Measurements from ENCODE around the gene CEACAM5.

CEACAM5 gene

DNA sequence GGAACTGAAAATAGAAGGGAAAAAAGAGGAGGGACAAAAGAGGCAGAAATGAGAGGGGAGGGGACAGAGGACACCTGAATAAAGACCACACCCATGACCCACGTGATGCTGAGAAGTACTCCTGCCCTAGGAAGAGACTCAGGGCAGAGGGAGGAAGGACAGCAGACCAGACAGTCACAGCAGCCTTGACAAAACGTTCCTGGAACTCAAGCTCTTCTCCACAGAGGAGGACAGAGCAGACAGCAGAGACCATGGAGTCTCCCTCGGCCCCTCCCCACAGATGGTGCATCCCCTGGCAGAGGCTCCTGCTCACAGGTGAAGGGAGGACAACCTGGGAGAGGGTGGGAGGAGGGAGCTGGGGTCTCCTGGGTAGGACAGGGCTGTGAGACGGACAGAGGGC lies at the start of gene CEACAM5:
Gene CEACAM5, plus strand, starts transcription at position 146 of the 400 bp plus-strand sequence. Its CDS starts 106 bp downstream, at position 252.
- no peak for DNase-seq (ENCODE audit: low read depth in 2 of 2)

DNA sequence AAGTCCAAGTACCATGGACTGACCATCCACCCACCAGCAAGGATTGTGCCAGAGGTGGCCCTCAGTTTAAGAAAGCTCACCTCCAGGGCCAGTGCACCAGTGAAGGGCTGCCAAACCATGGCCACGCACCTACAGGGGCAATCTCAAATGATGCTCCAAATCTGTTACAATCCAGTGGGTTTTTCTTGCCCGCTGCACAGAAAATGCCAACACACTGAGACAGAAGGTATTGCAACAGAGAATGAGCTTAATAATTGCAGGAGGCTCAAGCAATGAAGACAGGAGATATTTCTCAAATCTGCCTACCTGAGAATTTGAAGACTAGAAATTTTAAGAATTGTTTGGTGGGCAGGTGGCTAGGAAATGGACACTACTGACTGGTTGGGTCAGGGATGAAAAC lies 42.4 kb upstream of the CEACAM5 start:
- no peak for DNase-seq (ENCODE audit: low read depth in 2 of 2)

DNA sequence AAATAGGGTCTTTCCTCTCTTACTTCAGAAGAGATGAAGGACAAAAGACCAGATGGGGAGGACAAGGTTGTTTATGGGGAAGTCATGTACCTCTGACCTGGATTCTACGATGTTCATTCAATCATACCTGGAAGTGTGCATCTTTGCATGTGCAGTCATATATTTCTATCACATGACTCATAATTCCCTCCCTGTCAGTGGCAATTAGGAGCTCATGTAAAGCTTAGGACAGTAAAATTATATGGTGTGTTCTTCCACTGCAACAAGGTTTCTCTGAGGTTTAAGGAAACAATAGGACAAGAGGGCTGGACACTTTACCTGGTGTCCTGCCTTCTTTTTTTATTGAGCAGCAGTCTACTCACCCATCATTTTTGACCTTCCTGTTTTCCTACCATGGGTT lies 40.1 kb upstream of the CEACAM5 start:
- DNase-seq (ENCODE audit: low read depth in 2 of 2) = no peak

DNA sequence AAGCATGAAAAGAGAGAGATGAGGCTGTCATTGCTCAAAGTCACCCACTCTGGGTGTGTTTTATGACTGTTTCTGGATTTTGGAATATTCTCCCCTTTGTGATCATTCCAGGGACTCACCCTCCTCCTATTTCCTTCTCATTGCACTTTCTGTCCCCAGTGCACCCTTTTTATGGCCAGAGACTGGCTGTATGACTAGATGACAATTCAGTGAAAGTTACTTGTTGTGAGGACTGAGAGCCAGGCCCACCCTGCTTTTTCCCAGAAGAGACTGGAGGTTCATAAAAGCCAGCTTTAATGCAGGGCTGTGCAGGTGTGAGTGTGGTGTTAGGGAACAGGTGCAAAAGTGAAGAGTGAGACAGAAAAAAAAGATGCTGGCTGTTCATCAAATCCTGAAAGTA lies 37.7 kb upstream of the CEACAM5 start:
- DNase-seq (ENCODE audit: low read depth in 2 of 2) = no peak

DNA sequence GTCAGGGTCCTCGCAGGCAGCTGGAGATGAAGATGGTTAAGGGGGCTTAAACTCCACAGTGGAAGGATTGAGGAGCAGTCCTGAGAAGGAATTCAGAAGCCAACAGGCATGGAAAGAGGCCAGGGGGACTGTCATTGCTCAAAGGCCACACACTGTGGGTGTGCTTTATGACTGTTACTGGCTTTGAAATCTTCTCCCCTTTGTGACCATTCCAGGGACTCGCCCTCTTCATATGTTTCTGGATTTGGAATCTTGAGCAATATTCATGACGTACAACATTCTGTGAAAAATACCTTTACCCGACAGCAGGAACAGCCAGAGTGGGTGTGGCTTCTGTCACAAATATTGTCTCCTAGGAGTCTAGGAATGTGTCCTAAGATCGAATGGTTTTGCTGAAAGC lies 36.9 kb upstream of the CEACAM5 start:
- no peak for DNase-seq (ENCODE audit: low read depth in 2 of 2)

DNA sequence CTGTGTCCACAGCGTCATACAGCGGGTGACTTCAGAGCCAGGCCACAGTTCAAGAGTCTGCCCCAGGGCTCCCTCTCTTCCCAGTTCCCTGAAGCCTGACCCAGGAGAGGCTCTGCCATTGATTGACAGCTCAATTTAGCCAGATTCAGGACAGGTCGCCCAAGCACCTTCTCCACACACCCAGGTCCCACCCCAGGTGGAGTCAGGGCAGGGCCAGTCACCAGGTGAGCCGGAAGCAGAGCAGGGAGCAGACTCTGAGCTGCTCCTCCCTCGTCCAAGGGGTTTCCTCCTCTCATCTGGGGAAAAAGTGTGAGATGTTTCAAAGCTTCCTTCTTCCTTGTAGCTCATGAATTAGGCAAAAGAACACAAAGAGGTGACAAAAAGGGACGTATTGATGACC lies 26.0 kb upstream of the CEACAM5 start:
- no peak for DNase-seq (ENCODE audit: low read depth in 2 of 2)

DNA sequence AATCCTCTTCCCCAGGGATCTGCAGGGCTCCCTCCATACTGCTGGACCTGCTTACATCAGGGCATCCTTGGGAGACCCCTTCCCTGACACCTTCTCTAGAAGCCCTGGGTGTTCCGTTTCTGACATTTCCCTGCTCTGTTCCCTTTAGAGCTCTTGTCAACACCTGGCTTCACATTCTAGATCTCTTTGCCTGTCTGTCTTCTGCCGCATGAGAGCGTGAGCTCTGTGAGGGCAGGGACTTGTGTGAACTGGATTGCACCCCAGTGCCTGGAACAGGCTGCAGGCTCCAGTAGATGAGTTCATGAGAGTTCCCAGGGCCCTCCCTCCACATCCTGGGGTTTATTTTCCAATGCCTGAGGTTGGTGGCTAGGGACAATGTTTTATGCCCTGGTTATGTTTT lies 21.0 kb upstream of the CEACAM5 start:
- no peak for DNase-seq (ENCODE audit: low read depth in 2 of 2)

DNA sequence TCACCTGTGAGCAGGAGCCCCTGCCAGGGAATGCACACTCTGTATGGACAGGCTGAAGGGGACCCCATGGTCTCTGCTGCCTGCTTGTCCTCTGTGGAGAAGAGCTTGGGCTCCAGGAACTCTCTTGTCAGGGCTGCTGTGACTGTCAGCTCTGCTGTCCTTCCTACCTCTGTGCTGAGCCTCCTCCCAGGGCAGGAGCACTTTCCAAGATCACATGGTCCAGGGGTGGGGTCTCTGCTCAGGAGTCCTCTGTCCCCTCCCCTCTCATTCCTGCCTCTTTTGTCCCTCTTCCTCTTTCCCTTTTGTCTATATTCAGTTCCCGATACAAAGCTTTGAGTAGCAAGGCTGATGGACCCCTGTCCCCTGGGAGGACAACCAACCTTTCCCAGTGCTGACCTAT lies 20.3 kb upstream of the CEACAM5 start, which contains the start of gene CEACAM7:
Gene CEACAM7, minus strand, starts transcription at position 173 of the 400 bp plus-strand sequence. Its CDS starts 105 bp downstream, at position 68.
- DNase-seq (ENCODE audit: low read depth in 2 of 2) = no peak

DNA sequence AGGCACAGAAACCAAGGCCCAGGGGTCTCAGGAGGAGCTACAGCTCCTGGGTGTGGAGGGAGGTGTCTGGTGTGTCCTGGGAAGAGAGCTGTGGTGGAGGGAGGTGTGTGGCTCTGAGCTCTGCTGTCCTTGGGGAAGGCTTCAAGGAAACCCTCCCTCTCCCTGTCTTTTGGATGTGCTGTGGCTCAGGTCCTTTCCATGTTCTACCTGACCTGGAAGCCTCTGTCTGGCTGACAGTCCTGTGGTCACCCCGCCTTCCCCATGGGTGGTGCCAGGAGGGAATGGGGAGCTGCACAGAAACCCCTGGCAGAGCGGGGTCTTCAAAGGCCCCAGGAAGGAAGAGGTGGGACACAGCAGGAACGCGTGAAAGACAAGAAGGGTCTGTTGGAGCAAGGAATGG lies 19.7 kb upstream of the CEACAM5 start:
- DNase-seq (ENCODE audit: low read depth in 2 of 2) = no peak

DNA sequence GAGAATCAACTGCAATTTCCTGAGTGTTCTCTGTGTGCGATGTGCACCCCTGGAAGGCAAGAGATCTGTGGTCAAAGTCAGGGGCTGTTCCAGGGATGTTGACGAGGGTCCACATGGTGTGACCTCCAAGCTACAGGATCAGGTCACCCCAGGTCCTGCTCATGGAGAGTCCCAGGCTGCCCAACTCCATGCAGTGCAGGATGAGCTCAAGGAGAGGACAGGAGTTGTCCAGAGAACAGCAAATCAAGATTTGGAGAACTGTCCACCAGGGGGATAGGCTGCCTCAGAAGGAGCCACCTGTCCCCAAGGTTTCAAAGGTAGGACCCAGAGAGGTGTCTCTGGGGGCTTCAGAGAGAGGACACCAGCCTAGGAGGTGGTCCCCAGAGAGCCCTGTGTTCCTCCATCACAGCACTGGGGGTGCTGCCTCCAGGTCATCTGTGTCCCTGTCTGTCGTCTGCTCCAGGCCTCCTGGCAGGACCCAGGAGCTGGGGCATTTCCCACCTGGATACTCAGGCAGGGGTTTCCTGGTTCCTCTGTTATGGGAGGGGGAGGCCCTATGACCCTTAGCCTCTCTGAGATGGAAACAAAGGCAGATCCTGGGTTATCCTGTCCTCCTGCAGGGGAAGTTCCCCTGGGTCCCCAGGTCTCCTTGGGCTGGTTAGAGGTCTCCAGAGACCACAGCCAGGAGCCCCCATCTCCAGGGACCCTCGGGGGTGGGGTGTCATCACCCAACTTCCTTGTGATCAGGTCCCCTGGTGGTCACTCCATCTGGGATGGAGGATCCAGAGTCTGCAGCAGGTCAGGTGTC lies 18.2 kb upstream of the CEACAM5 start:
- no peak for DNase-seq (ENCODE audit: low read depth in 2 of 2)

DNA sequence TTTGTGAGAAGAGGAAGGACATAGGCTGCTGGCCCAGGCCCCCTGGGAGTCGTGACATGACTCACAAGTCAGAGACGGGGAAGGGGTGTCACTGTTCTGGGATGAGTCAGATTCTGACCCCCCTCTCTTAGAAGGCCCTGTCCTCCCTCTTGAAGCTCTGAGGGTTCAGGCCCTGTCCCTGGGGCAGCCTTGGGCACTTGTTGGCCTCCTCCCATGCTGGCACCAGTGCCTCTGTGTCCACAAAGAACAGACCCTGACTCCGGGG lies 17.7 kb upstream of the CEACAM5 start:
- no peak for DNase-seq (ENCODE audit: low read depth in 2 of 2)

DNA sequence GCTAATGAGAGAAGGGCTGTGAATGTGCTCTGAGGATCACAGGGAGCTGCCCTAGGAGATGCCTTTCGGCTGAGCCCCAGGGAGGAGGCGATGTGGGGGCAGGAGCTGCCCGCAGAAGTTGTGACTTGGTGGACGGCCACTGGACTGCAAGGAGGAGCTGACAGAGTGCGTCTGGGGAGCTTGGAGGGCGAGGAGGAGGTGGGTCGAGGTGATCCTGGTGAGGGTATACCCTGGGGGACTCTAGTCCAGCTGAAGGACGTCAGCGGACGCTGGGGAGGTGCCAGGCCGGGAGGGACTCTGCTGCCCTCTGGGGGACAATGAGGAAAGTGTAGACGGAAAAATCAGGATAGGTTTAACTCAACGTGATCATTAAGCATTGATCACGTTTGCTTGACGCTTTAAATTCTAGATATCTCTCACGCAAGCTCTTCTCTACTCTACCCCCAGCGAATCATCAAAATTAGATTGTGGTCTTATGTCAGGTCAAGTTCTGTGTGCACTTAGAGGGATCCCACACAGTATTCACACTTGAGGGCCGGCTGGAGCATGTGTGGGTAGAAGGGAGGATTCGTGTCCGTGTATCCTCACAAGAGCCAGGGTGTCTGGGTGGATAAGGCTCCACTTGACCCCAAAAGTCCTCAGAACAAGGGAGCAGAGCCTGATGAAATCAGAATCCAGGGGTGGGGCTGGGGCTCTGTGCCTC lies 17.0 kb upstream of the CEACAM5 start:
- no peak for DNase-seq (ENCODE audit: low read depth in 2 of 2)

DNA sequence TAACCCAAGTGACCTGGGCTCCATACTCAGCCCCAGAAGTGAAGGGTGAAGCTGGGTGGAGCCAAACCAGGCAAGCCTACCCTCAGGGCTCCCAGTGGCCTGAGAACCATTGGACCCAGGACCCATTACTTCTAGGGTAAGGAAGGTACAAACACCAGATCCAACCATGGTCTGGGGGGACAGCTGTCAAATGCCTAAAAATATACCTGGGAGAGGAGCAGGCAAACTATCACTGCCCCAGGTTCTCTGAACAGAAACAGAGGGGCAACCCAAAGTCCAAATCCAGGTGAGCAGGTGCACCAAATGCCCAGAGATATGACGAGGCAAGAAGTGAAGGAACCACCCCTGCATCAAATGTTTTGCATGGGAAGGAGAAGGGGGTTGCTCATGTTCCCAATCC lies 14.2 kb upstream of the CEACAM5 start:
- DNase-seq (ENCODE audit: low read depth in 2 of 2) = no peak

DNA sequence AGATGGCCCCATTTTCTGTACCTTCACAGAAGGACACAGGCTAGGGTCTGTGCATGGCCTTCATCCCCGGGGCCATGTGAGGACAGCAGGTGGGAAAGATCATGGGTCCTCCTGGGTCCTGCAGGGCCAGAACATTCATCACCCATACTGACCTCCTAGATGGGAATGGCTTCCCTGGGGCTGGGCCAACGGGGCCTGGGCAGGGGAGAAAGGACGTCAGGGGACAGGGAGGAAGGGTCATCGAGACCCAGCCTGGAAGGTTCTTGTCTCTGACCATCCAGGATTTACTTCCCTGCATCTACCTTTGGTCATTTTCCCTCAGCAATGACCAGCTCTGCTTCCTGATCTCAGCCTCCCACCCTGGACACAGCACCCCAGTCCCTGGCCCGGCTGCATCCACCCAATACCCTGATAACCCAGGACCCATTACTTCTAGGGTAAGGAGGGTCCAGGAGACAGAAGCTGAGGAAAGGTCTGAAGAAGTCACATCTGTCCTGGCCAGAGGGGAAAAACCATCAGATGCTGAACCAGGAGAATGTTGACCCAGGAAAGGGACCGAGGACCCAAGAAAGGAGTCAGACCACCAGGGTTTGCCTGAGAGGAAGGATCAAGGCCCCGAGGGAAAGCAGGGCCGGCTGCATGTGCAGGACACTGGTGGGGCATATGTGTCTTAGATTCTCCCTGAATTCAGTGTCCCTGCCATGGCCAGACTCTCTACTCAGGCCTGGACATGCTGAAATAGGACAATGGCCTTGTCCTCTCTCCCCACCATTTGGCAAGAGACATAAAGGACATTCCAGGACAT lies 13.4 kb upstream of the CEACAM5 start:
- no peak for DNase-seq (ENCODE audit: low read depth in 2 of 2)

DNA sequence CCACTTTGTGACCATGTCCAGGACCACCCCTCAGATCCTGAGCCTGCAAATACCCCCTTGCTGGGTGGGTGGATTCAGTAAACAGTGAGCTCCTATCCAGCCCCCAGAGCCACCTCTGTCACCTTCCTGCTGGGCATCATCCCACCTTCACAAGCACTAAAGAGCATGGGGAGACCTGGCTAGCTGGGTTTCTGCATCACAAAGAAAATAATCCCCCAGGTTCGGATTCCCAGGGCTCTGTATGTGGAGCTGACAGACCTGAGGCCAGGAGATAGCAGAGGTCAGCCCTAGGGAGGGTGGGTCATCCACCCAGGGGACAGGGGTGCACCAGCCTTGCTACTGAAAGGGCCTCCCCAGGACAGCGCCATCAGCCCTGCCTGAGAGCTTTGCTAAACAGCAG lies 12.7 kb upstream of the CEACAM5 start:
- no peak for DNase-seq (ENCODE audit: low read depth in 2 of 2)

DNA sequence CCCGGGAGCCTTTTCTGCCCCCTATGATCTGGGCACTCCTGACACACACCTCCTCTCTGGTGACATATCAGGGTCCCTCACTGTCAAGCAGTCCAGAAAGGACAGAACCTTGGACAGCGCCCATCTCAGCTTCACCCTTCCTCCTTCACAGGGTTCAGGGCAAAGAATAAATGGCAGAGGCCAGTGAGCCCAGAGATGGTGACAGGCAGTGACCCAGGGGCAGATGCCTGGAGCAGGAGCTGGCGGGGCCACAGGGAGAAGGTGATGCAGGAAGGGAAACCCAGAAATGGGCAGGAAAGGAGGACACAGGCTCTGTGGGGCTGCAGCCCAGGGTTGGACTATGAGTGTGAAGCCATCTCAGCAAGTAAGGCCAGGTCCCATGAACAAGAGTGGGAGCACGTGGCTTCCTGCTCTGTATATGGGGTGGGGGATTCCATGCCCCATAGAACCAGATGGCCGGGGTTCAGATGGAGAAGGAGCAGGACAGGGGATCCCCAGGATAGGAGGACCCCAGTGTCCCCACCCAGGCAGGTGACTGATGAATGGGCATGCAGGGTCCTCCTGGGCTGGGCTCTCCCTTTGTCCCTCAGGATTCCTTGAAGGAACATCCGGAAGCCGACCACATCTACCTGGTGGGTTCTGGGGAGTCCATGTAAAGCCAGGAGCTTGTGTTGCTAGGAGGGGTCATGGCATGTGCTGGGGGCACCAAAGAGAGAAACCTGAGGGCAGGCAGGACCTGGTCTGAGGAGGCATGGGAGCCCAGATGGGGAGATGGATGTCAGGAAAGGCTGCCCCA lies 11.8 kb upstream of the CEACAM5 start:
- no peak for DNase-seq (ENCODE audit: low read depth in 2 of 2)

DNA sequence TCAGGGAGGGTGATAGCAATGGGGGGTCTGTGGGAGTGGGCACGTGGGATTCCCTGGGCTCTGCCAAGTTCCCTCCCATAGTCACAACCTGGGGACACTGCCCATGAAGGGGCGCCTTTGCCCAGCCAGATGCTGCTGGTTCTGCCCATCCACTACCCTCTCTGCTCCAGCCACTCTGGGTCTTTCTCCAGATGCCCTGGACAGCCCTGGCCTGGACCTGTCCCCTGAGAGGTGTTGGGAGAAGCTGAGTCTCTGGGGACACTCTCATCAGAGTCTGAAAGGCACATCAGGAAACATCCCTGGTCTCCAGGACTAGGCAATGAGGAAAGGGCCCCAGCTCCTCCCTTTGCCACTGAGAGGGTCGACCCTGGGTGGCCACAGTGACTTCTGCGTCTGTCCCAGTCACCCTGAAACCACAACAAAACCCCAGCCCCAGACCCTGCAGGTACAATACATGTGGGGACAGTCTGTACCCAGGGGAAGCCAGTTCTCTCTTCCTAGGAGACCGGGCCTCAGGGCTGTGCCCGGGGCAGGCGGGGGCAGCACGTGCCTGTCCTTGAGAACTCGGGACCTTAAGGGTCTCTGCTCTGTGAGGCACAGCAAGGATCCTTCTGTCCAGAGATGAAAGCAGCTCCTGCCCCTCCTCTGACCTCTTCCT lies 11.1 kb upstream of the CEACAM5 start:
- no peak for DNase-seq (ENCODE audit: low read depth in 2 of 2)

DNA sequence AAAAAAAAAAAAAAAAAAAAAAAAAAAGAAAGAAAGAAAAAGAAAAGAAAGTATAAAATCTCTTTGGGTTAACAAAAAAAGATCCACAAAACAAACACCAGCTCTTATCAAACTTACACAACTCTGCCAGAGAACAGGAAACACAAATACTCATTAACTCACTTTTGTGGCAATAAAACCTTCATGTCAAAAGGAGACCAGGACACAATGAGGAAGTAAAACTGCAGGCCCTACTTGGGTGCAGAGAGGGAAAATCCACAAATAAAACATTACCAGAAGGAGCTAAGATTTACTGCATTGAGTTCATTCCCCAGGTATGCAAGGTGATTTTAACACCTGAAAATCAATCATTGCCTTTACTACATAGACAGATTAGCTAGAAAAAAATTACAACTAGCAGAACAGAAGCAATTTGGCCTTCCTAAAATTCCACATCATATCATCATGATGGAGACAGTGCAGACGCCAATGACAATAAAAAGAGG lies 9.6 kb upstream of the CEACAM5 start:
- no peak for DNase-seq (ENCODE audit: low read depth in 2 of 2)

DNA sequence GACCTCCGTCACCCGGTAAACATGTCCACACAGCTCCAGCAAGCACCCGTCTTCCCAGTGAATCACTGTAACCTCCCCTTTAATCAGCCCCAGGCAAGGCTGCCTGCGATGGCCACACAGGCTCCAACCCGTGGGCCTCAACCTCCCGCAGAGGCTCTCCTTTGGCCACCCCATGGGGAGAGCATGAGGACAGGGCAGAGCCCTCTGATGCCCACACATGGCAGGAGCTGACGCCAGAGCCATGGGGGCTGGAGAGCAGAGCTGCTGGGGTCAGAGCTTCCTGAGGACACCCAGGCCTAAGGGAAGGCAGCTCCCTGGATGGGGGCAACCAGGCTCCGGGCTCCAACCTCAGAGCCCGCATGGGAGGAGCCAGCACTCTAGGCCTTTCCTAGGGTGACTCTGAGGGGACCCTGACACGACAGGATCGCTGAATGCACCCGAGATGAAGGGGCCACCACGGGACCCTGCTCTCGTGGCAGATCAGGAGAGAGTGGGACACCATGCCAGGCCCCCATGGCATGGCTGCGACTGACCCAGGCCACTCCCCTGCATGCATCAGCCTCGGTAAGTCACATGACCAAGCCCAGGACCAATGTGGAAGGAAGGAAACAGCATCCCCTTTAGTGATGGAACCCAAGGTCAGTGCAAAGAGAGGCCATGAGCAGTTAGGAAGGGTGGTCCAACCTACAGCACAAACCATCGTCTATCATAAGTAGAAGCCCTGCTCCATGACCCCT lies 9.0 kb upstream of the CEACAM5 start:
- DNase-seq (ENCODE audit: low read depth in 2 of 2) = no peak

DNA sequence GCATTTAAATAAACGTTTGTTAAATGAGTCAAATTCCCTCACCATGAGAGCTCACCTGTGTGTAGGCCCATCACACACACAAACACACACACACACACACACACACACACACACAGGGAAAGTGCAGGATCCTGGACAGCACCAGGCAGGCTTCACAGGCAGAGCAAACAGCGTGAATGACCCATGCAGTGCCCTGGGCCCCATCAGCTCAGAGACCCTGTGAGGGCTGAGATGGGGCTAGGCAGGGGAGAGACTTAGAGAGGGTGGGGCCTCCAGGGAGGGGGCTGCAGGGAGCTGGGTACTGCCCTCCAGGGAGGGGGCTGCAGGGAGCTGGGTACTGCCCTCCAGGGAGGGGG lies 8.5 kb upstream of the CEACAM5 start:
- DNase-seq (ENCODE audit: low read depth in 2 of 2) = no peak

Data from stimulated activated CD4-positive, alpha-beta T cell treated with anti-CD3 and anti-CD28 coated beads, Interleukin-12 subunit alpha, Interleukin-12 subunit beta, amount 100 ng/mL, for 24 hours (primary cell).